ENCODE measurements around the gene SEMA3E.

Gene SEMA3E

DNA sequence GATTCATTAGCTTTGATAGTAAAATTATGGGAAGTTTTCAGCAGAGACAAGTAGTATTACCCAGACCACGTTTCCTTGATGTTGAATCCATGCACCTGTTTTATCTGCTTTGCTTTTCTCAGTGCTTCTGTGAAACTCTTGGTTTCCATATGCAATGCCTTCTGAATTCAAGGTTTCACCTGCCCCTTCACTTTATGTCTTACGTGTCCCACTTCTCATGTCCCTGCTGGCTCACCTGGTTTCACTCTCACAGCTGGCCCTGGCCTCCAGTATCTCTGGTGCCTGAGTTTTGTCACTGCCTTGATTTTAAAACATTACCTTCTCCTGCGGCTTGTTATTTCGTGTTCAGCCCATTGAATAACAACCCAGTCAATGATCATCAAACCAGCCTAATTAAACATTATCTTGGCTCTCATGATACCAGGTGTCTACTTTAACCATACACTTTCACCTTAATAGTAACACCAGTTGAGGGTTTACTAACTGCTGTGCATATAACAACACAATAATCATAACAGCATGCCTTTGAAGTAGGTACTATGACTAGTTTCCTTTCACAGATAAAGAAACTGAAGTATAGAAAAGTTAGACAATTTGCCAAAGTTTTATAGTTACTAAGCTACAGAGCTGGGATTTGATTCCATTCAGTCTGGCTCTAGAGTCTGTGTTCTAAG is 310.5 kb downstream of the SEMA3E start:
- no peak for DNase-seq

DNA sequence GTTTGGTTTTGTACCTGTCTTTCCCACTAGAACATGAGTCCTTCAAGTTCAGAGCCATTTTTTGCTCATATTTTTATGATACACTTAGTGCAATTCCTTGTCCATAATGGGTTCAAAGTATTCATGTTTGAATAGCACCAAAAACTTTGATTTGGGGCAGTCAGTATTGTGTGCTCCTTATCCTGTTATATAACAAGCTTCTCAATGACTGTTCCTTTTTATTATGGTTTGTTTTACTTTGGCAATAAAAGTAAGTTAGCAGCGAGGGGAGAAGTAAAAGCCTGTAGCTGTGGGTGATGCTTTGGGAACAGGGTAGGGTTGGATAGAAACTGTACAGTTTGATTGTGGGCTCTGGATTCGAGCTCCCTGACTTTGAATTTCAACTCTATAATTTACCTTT is 311.9 kb downstream of the SEMA3E start:
- DNase-seq: no peak

- DNase-seq: no peak
These were observed 322.7 kb downstream of the SEMA3E start for GRCh38 chr7:83326223-83326622.

DNA sequence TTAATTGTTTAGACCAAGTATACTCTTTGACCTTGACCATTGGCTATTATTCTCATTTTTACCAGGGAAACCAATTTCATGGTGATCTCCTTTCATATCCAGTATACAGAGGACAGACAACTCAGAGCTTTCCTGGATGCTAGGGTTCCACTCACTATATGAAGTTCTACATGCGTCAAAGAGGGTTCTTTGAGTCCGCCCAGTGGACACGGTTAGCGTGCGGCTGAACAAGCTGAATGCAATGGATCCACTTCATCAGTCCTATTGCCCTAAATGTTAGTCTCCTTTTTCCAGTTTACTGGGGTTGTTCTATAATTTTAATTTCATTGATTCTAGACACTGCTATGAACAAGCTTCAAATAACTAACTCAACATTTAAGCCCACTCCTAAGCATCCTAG is 323.9 kb downstream of the SEMA3E start:
- no peak for DNase-seq

DNA sequence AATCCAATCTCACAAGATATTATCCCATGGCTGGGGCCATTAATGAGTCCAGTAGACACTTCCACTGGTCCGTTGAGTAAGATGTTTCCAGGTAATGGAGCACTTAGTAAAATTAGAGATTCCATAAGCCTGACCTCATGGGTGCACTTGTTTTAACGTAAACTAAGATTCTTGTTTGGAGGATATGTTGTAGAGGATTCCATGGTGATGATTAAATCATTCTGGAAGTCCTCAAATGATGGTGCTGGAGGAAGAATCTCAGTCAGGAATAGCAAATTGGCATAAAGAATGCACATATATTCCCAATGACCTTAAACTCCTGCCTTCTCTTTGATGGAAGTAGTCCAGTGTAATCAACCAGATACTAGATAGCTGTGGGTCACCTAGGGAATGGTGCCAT is 324.3 kb downstream of the SEMA3E start:
- DNase-seq: no peak

DNA sequence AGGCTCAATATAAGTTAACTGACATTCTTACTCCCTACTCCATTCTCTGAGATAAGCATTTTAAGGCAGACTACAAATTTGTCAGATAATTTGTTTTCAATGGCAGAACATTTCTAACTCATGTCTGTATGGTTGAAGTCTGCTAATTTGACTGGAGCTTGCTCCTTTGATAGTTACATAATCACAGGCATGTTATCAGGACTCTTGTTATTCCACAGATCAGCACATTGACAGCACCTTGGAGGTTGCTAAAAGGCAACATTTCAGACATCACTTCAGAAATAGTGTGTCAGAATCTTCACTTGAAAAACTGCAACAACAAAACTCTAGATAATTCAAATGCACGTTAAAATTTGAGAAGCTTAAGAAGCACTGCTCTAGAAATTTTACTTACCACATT is 327.9 kb downstream of the SEMA3E start:
- no peak for DNase-seq

- DNase-seq: no peak
These were observed 335.0 kb downstream of the SEMA3E start for GRCh38 chr7:83313931-83314330.
